NCI-H2029 (cell line): Measurements from ENCODE around the gene CCDC167.

ENCODE experiments used
- DNase-seq: peaks from one replicate; lab custom pipeline; 2025; lab: John Stamatoyannopoulos, UW

CCDC167 gene

GRCh38 chr6:37499433-37500293 is at the start of gene CCDC167:
TSS of gene CCDC167 (minus strand) at chr6:37499893. CDS start at chr6:37499863, 30 bp downstream.
- peak; percentile 98 for DNase-seq

- DNase-seq = no peak
Observed at GRCh38 chr6:37549154-37549553, 49.5 kb upstream of the CCDC167 start.

GRCh38 chr6:37548067-37548674 is 48.5 kb upstream of the CCDC167 start:
- no peak for DNase-seq

- peak; percentile 81 for DNase-seq
Observed at GRCh38 chr6:37547564-37548061, 47.9 kb upstream of the CCDC167 start.

GRCh38 chr6:37546141-37546871 is 46.6 kb upstream of the CCDC167 start:
- no peak for DNase-seq

GRCh38 chr6:37544530-37544929 is 44.8 kb upstream of the CCDC167 start:
- no peak for DNase-seq

- no peak for DNase-seq
Observed at GRCh38 chr6:37543361-37543760, 43.7 kb upstream of the CCDC167 start.

- DNase-seq = no peak
Observed at GRCh38 chr6:37541346-37541745, 41.7 kb upstream of the CCDC167 start.

GRCh38 chr6:37540390-37540789 is 40.7 kb upstream of the CCDC167 start:
- no peak for DNase-seq

- no peak for DNase-seq
Observed at GRCh38 chr6:37540029-37540352, 40.3 kb upstream of the CCDC167 start.

GRCh38 chr6:37539171-37540028 is 39.7 kb upstream of the CCDC167 start:
- no peak for DNase-seq

- DNase-seq = no peak
Observed at GRCh38 chr6:37538107-37538506, 38.4 kb upstream of the CCDC167 start.

GRCh38 chr6:37537548-37537947 is 37.9 kb upstream of the CCDC167 start:
- DNase-seq = no peak

GRCh38 chr6:37536491-37537190 is 36.9 kb upstream of the CCDC167 start:
- DNase-seq = no peak

GRCh38 chr6:37535759-37536490 is 36.2 kb upstream of the CCDC167 start:
- DNase-seq = no peak

GRCh38 chr6:37535428-37535758 is 35.7 kb upstream of the CCDC167 start:
- no peak for DNase-seq

- DNase-seq = no peak
Observed at GRCh38 chr6:37534893-37535292, 35.2 kb upstream of the CCDC167 start.

- no peak for DNase-seq
Observed at GRCh38 chr6:37532122-37532521, 32.4 kb upstream of the CCDC167 start.

- no peak for DNase-seq
Observed at GRCh38 chr6:37531437-37532036, 31.8 kb upstream of the CCDC167 start.

- no peak for DNase-seq
Observed at GRCh38 chr6:37531026-37531425, 31.3 kb upstream of the CCDC167 start.
